Colon (tissue), 2 donors: Measurements from ENCODE around the gene POGZ.

ENCODE experiments used
- FAIRE-seq: peaks from 2 replicates; lab custom pipeline; 2012; peaks lifted over from hg19 to GRCh38; lab: Jason Lieb, UNC
- donor health status: control.
- donor health status: control.

POGZ gene, protein sequence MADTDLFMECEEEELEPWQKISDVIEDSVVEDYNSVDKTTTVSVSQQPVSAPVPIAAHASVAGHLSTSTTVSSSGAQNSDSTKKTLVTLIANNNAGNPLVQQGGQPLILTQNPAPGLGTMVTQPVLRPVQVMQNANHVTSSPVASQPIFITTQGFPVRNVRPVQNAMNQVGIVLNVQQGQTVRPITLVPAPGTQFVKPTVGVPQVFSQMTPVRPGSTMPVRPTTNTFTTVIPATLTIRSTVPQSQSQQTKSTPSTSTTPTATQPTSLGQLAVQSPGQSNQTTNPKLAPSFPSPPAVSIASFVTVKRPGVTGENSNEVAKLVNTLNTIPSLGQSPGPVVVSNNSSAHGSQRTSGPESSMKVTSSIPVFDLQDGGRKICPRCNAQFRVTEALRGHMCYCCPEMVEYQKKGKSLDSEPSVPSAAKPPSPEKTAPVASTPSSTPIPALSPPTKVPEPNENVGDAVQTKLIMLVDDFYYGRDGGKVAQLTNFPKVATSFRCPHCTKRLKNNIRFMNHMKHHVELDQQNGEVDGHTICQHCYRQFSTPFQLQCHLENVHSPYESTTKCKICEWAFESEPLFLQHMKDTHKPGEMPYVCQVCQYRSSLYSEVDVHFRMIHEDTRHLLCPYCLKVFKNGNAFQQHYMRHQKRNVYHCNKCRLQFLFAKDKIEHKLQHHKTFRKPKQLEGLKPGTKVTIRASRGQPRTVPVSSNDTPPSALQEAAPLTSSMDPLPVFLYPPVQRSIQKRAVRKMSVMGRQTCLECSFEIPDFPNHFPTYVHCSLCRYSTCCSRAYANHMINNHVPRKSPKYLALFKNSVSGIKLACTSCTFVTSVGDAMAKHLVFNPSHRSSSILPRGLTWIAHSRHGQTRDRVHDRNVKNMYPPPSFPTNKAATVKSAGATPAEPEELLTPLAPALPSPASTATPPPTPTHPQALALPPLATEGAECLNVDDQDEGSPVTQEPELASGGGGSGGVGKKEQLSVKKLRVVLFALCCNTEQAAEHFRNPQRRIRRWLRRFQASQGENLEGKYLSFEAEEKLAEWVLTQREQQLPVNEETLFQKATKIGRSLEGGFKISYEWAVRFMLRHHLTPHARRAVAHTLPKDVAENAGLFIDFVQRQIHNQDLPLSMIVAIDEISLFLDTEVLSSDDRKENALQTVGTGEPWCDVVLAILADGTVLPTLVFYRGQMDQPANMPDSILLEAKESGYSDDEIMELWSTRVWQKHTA (N-terminal part only)

GRCh38 chr1:151459331-151460046 is at the start of gene POGZ:
POGZ (minus strand) TSS chr1:151459494; CDS start chr1:151442204, 17,290 bp downstream.
- no peak for FAIRE-seq

DNA sequence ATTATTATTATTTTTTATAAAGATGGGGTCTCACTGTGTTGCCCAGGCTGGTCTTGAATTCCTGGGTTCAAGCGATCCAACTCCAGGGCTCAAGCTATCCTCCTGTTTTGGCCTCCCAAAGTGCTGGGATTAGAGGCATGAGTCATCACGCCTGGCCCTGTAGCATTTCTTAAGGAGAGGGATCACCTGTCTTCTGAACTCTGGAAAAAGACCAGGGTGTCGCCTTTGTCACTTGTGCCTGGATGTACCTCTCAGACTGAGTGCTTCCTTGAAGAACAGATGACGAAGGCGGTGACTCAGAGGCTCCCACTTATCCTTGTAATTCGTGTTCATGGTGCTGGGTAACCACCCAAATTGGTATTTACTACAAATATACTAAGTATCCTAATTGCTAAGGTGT is 49.5 kb upstream of the POGZ start:
- FAIRE-seq = no peak

DNA sequence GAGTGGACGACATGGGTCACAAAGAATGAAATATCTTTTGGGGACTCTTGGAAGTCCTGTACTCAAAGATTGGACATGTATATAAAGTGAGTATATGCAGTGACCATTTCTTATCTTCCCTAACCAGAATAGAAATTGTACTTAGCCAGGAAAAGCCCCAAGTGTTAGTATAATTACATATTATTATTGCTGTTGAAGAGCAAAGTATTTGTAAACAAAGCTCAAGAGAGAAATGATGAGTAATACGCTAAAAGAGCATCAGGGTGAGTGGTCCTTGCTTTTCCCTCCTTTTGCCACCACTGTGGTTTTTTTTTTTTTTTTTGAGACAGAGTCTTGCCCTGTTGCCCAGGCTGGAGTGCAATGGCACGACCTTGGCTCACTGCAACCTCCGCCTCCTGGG is 45.5 kb upstream of the POGZ start:
- no peak for FAIRE-seq

GRCh38 chr1:151504252-151504651 is 45.0 kb upstream of the POGZ start:
- FAIRE-seq = no peak

DNA sequence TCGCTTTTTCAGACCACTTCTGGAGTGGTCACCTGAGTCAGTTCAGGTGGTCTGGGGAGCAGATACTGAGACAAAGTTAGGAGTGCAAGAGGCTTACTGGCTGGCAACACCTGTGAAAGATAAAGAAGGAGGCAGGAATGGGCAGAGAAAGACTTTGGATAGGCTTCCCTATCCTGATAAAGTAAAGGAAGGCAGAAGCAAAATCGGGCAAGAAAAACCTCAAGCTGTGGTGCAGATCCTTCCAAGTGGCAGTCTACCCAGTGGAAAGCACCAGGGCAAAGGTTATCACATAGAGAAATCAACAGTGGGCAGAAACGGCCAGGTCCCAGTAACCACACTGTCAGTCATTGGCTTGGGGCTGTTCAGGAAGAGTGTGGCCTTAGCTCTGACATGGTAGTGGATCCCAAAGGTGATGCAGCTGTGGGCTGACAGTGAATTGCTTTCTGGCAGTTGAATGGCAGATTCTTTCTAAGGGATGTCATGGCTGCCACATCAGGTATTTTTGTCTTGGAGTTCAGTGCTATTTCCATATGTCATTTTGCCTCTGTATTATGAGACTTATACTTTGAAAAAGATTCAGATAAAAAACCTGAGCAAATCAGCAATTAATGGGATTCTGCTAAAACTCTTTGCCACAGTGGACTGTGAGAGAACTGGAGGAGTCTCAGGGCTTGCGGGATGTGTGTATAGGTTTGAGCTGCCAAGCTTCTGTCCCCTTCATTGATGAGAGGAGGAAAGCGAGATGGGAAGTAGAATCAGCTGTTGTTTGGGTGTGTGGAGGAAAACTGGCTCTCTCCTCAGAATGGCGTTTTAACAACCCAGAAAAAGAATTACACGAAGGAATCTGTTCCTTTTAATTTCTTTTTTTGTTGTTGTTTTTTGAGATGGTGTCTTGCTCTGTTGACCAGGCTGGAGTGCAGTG is 43.8 kb upstream of the POGZ start:
- no peak for FAIRE-seq

GRCh38 chr1:151502035-151502700 is 42.9 kb upstream of the POGZ start:
- FAIRE-seq = no peak

DNA sequence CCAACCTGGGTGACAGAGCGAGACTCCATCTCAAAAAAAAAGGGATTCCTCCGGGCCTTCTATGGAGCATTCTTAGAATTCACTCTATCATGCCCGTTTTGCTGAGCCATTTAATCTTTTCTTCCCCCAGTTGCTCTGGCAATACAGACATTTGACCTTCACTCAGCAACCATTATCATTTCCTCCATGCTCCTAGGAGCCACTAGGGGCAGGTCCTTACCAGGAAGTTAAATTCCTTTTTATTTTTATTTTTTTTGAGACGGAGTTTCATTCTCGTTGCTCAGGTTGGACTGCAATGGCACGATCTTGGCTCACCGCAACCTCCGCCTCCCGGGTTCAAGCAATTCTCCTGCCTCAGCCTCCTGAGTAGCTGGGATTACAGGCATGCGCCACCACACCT is 42.2 kb upstream of the POGZ start:
- FAIRE-seq = no peak

- no peak for FAIRE-seq
These were observed 40.6 kb upstream of the POGZ start for GRCh38 chr1:151499930-151500329.

GRCh38 chr1:151499365-151499764 is 40.1 kb upstream of the POGZ start:
- no peak for FAIRE-seq

GRCh38 chr1:151495316-151495715 is 36.0 kb upstream of the POGZ start:
- FAIRE-seq = no peak

GRCh38 chr1:151494741-151495281 is 35.5 kb upstream of the POGZ start:
- FAIRE-seq = no peak

- FAIRE-seq = no peak
These were observed 33.7 kb upstream of the POGZ start for GRCh38 chr1:151493042-151493441.

DNA sequence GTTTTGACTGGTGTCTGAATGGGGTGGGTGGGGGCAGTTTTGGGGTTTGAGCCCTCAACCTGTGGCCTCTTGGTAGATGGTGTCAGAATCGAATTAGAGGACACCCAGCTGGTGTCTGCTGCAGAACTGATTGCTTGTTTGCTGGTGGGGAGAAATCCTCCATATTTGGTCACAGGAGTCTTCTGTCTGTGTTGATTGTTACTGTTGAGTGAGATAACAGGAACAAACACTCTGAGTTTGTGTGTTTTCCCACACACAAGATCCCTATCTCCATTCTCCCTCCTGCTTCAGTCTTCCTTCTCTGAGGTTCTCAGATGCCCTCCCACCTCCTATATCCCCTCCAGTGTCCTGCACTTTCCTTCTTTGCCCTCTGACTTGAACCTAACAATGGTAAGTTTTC is 32.8 kb upstream of the POGZ start:
- no peak for FAIRE-seq

GRCh38 chr1:151491641-151492040 is 32.3 kb upstream of the POGZ start:
- FAIRE-seq = no peak

DNA sequence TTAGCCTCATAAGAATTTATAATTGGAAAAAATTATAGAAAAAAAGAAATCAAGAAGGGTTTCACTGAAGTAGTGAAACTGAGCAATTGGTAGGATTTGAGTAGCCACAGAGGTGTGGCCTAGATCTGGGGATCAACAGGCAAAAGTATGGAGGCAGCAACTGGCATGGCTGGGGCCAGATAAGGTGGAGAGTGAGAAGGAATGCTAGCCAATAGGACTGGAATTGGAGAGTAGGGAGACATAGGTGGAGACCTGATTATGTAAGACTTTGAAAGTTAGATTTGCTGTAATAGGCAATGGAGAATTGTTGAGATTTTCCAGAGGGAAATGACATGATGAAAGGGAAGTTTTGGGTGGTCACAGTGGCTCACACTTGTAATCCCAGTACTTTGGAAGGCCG is 27.3 kb upstream of the POGZ start:
- FAIRE-seq = no peak

DNA sequence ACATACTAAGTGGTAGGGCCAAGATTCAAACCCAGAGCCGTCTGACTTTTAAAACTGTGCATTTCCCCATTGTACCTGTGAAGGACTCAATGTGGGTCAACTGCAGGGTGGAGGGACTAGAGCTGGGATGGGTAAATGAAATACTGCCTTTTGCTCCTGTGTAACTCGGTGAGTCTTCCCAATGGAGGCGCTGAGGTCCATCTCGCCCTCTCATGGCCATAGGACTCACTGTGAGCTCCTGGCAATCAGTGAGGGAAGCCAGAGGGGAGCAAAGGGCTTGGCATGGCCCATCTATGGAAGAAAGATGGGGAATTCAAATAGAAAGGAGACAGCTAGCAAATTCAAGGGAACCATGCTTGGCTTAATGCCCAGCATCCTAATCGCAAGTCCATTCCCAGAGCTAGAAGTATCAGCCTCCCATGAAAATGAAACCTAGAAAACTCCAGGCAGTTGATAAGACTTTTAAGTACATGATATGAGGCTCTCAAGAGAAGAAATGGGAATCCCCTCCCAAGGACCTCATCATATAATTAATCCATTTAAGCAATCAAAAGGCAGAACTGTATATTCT is 26.5 kb upstream of the POGZ start:
- FAIRE-seq = no peak

GRCh38 chr1:151482017-151482416 is 22.7 kb upstream of the POGZ start:
- no peak for FAIRE-seq

GRCh38 chr1:151479462-151479861 is 20.2 kb upstream of the POGZ start:
- no peak for FAIRE-seq

- FAIRE-seq = no peak
These were observed 19.6 kb upstream of the POGZ start for GRCh38 chr1:151478923-151479322.
